Measurements from ENCODE around the gene TBL3. TPM values are rescaled to one million over a fixed set of nuclear protein-coding genes. Genes with fewer than 3 reads are reported as not detected.

TBL3 gene
- 29.2 to 42.3 TPM (median 37.3 TPM) in 5 replicates for total RNA-seq (2022; extraction: Qiagen RNA extraction; ENCODE audit: low read depth)

DNA sequence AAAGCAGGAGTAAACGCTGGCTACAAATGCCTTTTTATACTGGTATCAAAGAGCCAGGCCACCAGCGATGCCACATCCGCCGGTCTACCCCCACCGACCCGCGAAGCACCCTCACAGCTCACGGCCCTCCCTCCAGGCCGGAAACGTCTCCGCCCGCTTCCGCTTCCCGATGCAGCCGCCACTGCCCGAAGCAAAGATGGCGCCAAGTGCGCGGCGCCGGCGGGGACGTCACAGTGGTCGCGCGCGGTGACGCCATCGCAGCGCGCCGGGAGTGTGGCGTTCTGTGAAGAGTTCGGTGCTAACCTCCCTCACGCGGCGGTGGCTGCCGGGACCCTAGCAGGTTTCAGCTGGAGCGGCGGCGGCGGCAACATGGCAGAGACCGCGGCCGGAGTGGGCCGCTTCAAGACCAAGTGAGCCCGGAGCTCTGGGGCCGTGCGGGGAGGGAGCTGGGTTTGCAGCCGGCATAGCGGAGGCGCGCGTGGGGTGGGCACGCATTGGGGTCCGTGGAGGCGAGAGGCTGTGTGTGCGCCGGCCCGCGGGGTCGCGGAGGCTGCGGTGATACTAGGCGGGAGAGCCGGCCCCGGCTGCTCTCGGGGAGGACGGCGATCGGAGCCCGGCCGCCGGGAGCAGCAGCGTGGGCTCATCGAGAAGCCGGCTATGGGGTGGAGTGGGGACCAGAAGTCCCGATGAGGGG lies at the start of gene TBL3:
TSS of gene TBL3 (plus strand) at position 258 of the 694 bp plus-strand sequence. CDS start at position 370, 112 bp downstream.

DNA sequence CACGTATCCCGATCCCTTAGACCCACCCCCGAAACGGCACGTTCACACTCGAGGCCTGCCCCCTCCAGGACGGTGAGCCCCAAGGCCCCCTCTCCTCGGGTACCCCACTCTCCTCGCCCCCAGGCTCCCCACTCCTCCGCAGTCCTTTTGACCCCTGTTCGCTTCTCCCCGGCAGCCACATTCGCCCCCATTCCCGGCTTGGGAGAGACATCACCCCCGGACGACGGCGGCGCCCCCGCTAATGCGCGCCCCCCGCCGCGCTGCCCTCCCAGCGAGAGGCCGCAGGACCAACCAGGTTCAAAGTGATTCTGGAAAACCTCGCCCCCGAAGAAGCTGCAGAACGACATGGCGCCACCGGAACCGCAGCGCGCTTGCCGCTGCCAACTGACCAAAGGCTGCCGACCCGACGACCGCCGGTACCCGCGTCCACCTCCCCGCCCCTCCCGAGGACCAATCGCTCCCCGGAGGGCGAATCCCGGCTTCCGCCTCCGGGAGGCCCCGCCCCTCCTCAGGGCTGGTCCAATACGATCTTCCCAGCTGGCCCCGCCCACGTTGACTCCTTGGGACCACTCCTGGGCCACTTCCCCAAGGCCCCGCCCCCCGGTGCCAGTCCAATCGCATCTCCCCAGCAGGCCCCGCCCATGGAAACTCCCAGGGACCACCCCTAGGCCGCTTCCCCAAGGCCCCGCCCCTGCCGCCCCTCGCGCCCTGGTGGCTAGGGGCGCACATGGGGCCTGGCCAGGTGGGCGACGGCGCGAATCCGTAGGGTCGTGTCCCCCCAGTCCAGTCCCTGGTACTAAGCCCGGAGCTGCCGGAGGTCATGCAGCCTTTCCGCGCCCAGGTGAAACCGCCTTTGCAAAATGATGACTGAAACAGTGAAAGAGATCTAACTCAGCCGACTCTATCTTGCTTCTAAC lies 28.8 kb upstream of the TBL3 start, which contains the start of gene MSRB1:
TSS of gene MSRB1 (minus strand) at position 390 of the 917 bp plus-strand sequence. CDS start at position 347, 43 bp downstream.

DNA sequence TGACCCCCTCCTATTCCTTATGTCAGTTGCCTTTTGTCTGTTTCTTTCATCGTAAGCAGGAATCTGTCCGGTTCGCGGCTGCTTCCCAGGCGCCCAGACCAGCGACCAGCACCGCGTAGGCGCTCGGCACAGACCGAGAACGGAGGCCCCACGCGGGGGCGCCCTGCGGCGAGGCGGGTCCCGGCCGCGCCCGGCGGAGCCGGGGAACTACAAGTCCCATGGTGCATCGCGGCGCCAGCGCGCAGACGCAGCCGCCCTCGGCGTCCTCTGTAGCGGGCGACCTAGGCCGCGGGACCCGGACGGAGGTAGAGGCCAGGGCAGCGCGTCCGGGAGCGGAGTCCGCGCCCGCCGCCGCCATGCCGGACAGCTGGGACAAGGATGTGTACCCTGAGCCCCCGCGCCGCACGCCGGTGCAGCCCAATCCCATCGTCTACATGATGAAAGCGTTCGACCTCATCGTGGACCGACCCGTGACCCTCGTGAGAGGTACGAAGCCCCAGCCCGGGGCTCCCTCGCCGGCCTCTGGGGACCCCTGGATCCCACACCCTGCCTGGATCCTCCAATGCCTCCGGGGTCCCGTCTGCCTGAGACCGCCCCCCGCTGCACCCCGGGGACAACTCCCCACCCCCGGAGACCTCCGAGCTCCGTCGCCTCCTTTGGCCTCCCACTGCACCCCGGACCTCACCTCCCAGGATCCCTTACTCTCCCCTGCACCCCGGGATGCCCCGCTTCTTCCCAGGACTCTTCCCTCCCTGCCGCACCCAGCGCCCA lies 12.4 kb upstream of the TBL3 start, which contains the start of gene NDUFB10:
TSS of gene NDUFB10 (plus strand) at position 270 of the 771 bp plus-strand sequence. CDS start at position 357, 87 bp downstream.

DNA sequence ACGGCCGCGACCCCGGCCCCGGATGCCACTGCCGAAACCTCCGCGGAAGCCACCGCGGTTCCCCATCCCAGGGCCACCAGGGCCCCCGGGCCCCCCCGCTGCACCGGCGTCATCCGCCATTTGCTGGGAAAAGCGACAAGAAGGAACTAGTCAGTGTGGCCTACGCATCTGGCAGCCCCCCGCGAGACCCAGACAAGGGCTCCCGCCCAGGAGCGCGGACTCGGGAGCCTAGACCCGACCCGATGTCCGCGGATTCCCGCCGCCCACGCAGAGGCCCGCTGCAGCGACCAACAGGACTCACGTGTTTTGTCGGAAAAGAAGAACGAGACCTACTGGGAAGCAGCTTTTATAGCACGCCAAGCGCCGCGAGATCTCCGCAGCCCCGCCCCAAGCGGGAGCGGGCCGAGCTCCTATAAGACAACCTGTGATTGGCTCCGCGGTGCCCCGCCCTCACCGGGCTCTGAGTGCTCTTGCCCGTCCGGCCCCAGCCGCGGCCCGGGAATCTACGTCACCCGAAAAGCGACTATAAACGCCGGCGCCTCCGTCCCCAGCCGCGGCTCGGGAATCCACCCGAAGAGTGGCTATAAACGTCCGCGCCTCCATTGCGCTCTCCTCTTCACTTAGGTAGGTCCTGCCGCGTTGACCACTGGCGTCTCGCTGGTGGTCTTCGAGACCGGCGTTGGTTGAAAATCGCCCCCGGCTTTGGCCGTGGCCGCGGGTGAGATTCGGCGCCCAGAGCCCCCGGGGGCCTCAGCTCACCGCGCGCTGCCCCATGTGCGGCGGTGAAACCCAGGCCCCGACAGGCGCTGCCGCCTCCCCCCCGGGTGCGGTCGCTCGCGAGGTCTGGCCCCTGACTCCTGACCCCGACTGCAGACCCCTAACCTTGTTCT lies 7.1 kb upstream of the TBL3 start, which contains the start of gene RPS2:
TSS of gene RPS2 (minus strand) at position 321 of the 890 bp plus-strand sequence. CDS start at position 120, 201 bp downstream.

DNA sequence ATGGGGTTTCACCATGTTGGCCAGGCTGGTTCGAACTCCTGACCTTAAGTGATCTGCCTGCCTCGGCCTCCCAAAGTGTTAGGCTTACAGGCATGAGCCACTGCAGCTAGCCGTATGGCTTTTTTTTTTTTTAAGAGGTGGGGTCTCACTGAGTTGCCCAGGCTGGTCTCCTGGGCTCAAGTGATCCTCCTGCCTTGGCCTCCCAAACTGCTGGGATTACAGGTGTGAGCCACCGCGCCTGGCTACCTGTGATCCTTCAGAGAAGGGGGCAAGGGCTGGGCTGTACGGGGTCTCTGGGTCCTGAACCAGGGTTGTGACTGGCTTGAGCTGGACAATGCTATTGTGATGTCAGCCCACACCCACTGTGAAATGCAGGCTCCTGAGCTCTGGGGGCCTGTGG lies 5.4 kb upstream of the TBL3 start, which contains the start of gene RNF151:
TSS of gene RNF151 (plus strand) at position 397 of the 400 bp plus-strand sequence. CDS start 26 bp downstream, outside the sequence.

DNA sequence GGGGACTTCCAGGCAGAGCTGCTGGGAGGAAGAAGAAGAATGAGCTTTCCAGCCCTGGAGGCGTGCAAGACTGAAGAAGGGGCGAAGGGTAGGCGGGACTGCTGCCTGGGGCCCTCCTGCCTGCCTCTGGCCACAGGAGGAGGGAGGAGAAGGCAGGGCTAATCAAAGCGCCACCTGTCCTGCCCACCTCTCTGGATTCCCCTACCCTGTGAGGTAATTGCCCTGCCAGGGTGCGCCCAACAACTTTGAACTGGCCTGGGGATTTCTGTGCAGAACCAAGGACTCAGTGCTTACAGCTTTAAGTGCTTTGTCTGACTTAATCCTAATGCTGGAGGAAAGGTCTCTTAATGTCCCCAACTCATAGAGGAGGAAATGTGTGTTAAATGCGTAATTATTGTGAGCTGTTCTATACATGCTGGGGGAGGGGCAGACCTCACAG lies 9.6 kb downstream of the TBL3 start, which contains the start of gene NOXO1:
TSS of gene NOXO1 (minus strand) at position 72 of the 439 bp plus-strand sequence. CDS start 290 bp downstream, outside the sequence.

DNA sequence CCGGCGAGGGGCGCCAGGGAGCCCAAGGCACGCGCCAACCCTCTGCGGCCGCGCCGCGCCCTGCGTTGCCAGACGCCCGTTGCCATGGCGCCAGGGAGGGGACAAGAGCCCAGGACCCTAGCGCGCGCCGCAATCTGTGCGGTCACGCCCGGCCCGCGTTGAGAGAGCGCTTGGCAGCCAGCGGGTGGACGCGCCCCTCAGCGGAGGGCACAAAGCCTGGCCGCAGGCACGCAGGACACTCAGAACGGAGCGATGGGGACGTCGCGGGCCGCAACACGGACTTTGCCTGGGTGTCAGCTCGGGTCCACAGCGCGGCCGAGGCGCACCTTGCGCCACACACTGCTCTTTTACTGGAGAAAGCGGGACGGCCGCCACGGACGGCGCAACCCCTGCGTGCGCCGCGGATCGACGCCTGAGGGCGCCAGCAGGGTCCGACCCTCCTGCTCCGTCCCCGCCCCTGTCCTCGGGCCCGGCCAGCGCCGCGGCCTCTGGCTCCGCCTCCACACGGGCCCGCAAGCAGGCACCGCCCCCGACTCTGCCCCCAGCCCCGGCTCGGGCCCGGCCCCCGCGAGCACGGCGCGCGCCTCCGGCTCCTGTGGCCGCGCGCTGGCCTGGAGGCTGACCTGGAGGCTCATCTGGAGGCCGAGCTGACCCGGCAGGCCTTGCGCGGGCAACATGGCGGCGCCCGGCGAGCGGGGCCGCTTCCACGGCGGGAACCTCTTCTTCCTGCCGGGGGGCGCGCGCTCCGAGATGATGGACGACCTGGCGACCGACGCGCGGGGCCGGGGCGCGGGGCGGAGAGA lies 11.9 kb downstream of the TBL3 start, which contains the start of gene GFER:
TSS of gene GFER (plus strand) at position 650 of the 803 bp plus-strand sequence. CDS start at position 676, 26 bp downstream.

DNA sequence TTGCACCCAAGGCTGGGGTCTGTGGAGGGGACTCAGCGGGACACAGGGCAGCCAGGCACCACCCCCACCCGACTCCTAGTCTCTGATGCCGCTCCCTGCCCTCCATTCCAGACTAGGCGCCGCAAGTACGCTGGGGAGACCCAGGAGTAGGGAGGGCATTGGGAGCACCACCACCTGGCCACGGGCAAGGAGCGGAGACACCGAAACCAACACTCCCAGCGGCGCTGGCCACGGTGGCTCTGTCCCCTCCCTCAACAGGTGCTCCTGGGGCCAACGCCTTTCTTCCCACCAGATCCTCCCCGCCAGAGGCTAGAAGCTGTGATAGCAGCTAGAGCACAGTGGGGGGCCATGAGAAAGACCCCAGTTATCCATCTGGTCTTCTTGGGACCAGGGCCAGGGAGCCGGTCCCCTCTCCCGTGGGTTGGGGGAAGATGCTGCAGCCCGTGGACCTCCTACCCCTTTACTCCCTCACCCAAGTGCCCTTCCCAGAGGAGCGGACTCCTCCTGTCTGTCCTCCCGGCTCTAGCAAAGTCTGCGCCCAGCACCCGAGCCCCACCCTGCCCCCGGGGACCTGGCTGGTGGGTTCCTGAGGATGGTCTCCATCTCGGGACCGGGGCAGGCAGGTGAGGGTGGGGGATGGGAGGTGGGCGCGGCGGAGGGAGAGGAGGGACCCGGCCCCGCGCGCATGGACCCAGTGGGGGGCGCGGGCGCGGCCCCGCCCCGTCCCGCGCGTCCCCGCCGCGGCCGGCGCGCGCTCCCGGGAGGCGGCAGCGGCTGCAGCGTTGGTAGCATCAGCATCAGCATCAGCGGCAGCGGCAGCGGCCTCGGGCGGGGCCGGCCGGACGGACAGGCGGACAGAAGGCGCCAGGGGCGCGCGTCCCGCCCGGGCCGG lies 17.6 kb downstream of the TBL3 start, which contains the start of gene SYNGR3:
TSS of gene SYNGR3 (plus strand) at position 762 of the 892 bp plus-strand sequence. CDS start 133 bp downstream, outside the sequence.

DNA sequence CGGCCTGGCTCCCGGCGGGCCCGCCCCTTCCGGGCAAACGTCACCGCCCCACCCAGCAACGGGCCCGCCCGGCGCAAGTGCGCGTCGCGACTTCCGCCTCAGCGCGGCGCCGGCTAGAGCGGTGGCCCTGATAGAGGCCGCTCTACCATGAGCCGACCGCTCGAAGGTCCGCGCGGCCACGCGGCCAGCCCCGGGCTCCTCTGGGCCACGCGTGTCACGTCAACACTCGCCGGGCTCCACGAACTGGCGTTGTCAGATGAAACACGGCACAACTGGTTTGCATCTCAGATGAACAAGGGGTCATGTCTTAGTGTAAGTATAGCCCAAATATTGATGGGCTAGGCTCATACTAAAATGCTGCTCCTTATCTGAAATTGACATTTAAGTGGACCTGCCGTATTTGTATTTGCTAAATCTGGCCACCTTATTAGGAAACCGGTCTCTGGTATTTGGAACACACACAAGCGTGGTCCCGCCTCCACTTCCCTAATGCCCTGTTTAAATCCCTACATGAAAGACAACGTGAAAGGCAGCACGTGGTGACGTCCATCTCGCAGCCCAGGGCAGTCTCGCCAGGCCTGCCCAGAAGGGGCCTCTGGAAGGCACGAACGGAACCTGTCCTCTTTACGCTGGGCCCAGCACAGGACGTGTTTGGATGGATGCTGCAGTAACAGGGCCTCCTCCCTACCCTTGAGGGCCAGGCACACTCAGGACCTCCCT lies 38.1 kb downstream of the TBL3 start, which contains the start of gene ZNF598:
TSS of gene ZNF598 (minus strand) at position 31 of the 720 bp plus-strand sequence.

DNA sequence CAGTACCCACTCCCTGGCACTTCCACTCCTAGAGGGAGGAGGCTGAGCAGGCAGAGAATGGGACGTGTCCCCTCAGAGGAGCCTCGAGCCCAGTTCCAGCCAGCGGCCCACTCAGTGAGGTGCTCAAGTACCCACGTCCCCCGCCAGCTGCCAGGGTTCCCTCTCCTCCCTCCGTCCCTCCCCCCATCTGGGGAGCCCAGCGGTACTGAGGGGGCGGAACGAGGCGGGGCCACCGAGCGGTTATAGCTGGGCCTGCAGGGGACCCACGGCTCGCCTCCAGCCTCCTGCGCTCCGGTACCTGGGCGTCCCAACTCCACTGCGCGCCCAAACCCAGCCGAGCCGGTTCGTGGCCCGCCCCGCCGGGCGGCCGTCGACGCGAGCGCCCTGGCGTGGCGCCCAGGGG lies 47.7 kb downstream of the TBL3 start, which contains the start of gene NPW:
TSS of gene NPW (plus strand) at position 268 of the 403 bp plus-strand sequence.

DNA sequence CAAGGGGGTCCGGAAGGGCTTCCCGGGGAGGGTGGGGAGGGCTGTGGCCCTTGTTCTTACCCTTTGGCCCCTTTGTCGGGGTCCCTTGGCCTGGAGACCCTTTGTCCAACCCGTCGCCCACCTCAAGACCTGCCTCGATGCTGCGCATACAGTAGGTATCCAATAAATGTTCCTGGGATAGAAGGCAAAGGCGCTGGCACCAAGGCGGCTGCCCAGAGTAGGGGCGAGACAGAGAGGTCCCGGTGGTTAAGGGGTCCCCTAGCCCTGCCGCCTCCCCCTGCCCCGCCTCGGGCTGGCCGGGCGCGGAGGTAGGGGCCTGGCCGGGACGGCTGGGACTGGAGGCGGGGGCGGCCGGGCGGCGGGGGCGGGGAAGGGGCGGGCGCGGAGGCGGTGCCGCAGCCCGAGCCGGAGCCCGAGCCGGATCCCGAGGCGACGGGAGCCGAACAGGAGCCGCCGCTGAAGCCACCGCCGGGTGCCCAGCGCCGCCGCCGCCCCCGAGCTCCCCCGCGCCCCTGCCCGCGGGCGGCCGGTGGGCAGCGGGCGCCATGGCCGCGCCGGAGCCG lies 54.7 kb downstream of the TBL3 start, which contains the start of gene NHERF2:
TSS of gene NHERF2 (plus strand) at position 442 of the 563 bp plus-strand sequence. CDS start at position 546, 104 bp downstream.

Other genes with a start within 250 kb of the TBL3 start
- 30.6 to 59.4 TPM (median 55.1 TPM) in 5 replicates for gene NME3, start 200.5 kb upstream of the TBL3 start, total RNA-seq (2022; extraction: Qiagen RNA extraction; ENCODE audit: low read depth)
- 5.0 to 10.8 TPM (median 9.1 TPM) in 5 replicates for gene EME2, start 199.2 kb upstream of the TBL3 start, total RNA-seq (2022; extraction: Qiagen RNA extraction; ENCODE audit: low read depth)
- gene MRPS34, start 198.9 kb upstream of the TBL3 start, total RNA-seq (2022; extraction: Qiagen RNA extraction; ENCODE audit: low read depth), result 170 to 265 TPM (median 253 TPM) in 5 replicates
- gene SPSB3, start 189.5 kb upstream of the TBL3 start, total RNA-seq (2022; extraction: Qiagen RNA extraction; ENCODE audit: low read depth), result 13.2 to 26.3 TPM (median 22.3 TPM) in 5 replicates
- gene NUBP2, start 189.1 kb upstream of the TBL3 start, total RNA-seq (2022; extraction: Qiagen RNA extraction; ENCODE audit: low read depth), result 57.3 to 88.6 TPM (median 81.3 TPM) in 5 replicates
- 0.05 TPM in 1 of 5 replicates, not detected in the others for gene IGFALS, start 178.3 kb upstream of the TBL3 start, total RNA-seq (2022; extraction: Qiagen RNA extraction; ENCODE audit: low read depth)
- gene HAGH, start 145.2 kb upstream of the TBL3 start, total RNA-seq (2022; extraction: Qiagen RNA extraction; ENCODE audit: low read depth), result 58.5 to 71.3 TPM (median 68.8 TPM) in 5 replicates
- 45.6 to 53.0 TPM (median 47.7 TPM) in 5 replicates for gene FAHD1, start 144.8 kb upstream of the TBL3 start, total RNA-seq (2022; extraction: Qiagen RNA extraction; ENCODE audit: low read depth)
- 1.4 to 3.0 TPM (median 2.0 TPM) in 5 replicates for gene MEIOB, start 99.9 kb upstream of the TBL3 start, total RNA-seq (2022; extraction: Qiagen RNA extraction; ENCODE audit: low read depth)
- 1.8 to 4.2 TPM (median 3.1 TPM) in 5 replicates for gene HS3ST6, start 53.6 kb upstream of the TBL3 start, total RNA-seq (2022; extraction: Qiagen RNA extraction; ENCODE audit: low read depth)
- 22.1 to 31.7 TPM (median 31.4 TPM) in 5 replicates for gene MSRB1, start 28.9 kb upstream of the TBL3 start, total RNA-seq (2022; extraction: Qiagen RNA extraction; ENCODE audit: low read depth)
- gene RPL3L, start 17.4 kb upstream of the TBL3 start, total RNA-seq (2022; extraction: Qiagen RNA extraction; ENCODE audit: low read depth), result 0.03 to 0.37 TPM in 2 of 5 replicates, not detected in the others
- 244 to 325 TPM (median 265 TPM) in 5 replicates for gene NDUFB10, start 12.5 kb upstream of the TBL3 start, total RNA-seq (2022; extraction: Qiagen RNA extraction; ENCODE audit: low read depth)
- gene RPS2, start 7.2 kb upstream of the TBL3 start, total RNA-seq (2022; extraction: Qiagen RNA extraction; ENCODE audit: low read depth), result 3,640 to 5,391 TPM (median 5,287 TPM) in 5 replicates
- gene RNF151, start 5.2 kb upstream of the TBL3 start, total RNA-seq (2022; extraction: Qiagen RNA extraction; ENCODE audit: low read depth), result not detected in 5 replicates
- gene NOXO1, start 9.4 kb downstream of the TBL3 start, total RNA-seq (2022; extraction: Qiagen RNA extraction; ENCODE audit: low read depth), result 0.16 to 0.44 TPM (median 0.28 TPM) in 4 of 5 replicates, not detected in the other
- 24.7 to 44.2 TPM (median 41.3 TPM) in 5 replicates for gene GFER, start 12.1 kb downstream of the TBL3 start, total RNA-seq (2022; extraction: Qiagen RNA extraction; ENCODE audit: low read depth)
- 4.4 to 9.7 TPM (median 6.7 TPM) in 5 replicates for gene SYNGR3, start 17.9 kb downstream of the TBL3 start, total RNA-seq (2022; extraction: Qiagen RNA extraction; ENCODE audit: low read depth)
- 43.5 to 62.6 TPM (median 56.0 TPM) in 5 replicates for gene ZNF598, start 37.8 kb downstream of the TBL3 start, total RNA-seq (2022; extraction: Qiagen RNA extraction; ENCODE audit: low read depth)
- gene NPW, start 47.7 kb downstream of the TBL3 start, total RNA-seq (2022; extraction: Qiagen RNA extraction; ENCODE audit: low read depth), result 0.92 to 2.0 TPM (median 1.0 TPM) in 4 of 5 replicates, not detected in the other
- gene NHERF2, start 54.8 kb downstream of the TBL3 start, total RNA-seq (2022; extraction: Qiagen RNA extraction; ENCODE audit: low read depth), result 34.8 to 57.8 TPM (median 54.9 TPM) in 5 replicates
- gene NTHL1, start 75.8 kb downstream of the TBL3 start, total RNA-seq (2022; extraction: Qiagen RNA extraction; ENCODE audit: low read depth), result 30.8 to 47.1 TPM (median 43.6 TPM) in 5 replicates
- 27.9 to 39.7 TPM (median 36.6 TPM) in 5 replicates for gene TSC2, start 75.9 kb downstream of the TBL3 start, total RNA-seq (2022; extraction: Qiagen RNA extraction; ENCODE audit: low read depth)
- gene PKD1, start 163.8 kb downstream of the TBL3 start, total RNA-seq (2022; extraction: Qiagen RNA extraction; ENCODE audit: low read depth), result 37.4 to 56.1 TPM (median 48.8 TPM) in 5 replicates
- 2.7 to 5.0 TPM (median 4.0 TPM) in 5 replicates for gene RAB26, start 176.6 kb downstream of the TBL3 start, total RNA-seq (2022; extraction: Qiagen RNA extraction; ENCODE audit: low read depth)
- gene TRAF7, start 183.7 kb downstream of the TBL3 start, total RNA-seq (2022; extraction: Qiagen RNA extraction; ENCODE audit: low read depth), result 39.8 to 58.6 TPM (median 51.7 TPM) in 5 replicates
- 0.26 to 0.95 TPM (median 0.49 TPM) in 5 replicates for gene CASKIN1, start 224.6 kb downstream of the TBL3 start, total RNA-seq (2022; extraction: Qiagen RNA extraction; ENCODE audit: low read depth)
- gene MLST8, start 233.4 kb downstream of the TBL3 start, total RNA-seq (2022; extraction: Qiagen RNA extraction; ENCODE audit: low read depth), result 35.7 to 53.7 TPM (median 52.7 TPM) in 5 replicates
- 2.9 to 6.6 TPM (median 4.6 TPM) in 5 replicates for gene BRICD5, start 238.8 kb downstream of the TBL3 start, total RNA-seq (2022; extraction: Qiagen RNA extraction; ENCODE audit: low read depth)
- 16.8 to 38.1 TPM (median 35.4 TPM) in 5 replicates for gene PGP, start 242.8 kb downstream of the TBL3 start, total RNA-seq (2022; extraction: Qiagen RNA extraction; ENCODE audit: low read depth)

Data from A549 treated with RU486 at 1 μM for 4 hours (cell line).